Endometrium (tissue), 2 donors: Measurements from ENCODE around the gene RYR3.
"Not testable (repeated sequence)": the region's sequence is repeated elsewhere in the genome, so short reads cannot be mapped to it uniquely, and the experiment has no call there.

Source experiments
- FAIRE-seq: peaks from 2 replicates; lab custom pipeline; 2012; peaks lifted over from hg19 to GRCh38; lab: Jason Lieb, UNC
- donor health status: control.
- donor health status: control.

Gene RYR3

DNA sequence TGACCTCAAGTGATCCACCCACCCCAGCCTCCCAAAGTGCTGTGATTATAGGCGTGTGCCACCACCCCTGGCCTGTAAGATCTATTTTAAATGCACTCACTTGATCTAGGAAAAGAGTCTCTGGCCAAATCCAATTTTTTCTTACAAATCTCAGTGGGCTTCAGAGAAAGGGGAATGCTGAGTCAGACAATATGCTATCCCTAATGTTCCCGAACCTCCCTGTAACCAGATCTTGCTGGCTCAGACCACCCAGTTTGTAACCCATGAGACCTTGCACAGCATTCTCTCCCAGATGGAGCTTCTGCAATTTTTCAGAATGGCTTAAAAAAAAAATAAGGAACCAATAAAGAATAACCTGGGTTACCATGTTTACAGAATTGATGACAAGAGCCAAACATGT lies 205.8 kb downstream of the RYR3 start:
- no peak for FAIRE-seq

- FAIRE-seq, result no peak
Observed at GRCh38 chr15:33517944-33518343, 207.2 kb downstream of the RYR3 start.

DNA sequence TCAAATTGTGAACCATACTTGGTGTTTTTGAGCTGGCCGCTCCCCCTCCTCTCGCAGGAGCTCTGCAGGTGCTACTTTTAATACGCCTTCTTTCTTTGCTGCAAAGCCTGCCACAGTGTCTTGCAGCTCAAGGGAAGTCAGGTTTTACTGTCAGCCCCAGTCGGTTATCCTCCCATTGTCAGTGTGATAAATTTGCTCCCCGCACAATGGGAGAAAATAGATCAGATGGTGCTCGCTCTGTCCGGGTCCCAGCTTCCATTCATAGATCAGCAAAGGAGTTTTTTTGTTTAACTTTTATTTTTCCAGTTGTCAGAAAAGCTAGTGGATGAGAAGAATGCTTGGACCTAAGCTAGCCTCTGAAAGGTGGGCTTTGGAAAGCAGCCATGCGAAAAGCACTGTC lies 207.7 kb downstream of the RYR3 start:
- no peak for FAIRE-seq

DNA sequence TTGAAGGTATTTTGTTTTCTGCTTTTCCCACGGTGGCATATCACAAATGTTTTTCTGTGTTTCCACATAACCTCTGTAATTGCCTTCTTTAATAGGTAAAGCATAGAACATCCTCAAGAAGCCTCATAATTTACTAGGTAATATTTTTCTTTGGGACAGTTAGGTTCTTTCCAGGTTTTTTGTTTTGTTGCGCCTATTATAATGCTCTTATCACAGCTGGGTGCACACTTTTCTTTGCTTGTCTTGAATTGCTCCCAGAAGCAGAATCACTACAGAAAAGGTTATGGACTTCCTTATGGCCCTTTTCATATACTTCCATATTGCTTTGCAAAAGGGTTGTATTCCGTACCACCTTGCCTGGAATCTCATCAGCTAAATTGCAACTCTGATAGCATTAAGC lies 213.5 kb downstream of the RYR3 start:
- FAIRE-seq, result no peak

DNA sequence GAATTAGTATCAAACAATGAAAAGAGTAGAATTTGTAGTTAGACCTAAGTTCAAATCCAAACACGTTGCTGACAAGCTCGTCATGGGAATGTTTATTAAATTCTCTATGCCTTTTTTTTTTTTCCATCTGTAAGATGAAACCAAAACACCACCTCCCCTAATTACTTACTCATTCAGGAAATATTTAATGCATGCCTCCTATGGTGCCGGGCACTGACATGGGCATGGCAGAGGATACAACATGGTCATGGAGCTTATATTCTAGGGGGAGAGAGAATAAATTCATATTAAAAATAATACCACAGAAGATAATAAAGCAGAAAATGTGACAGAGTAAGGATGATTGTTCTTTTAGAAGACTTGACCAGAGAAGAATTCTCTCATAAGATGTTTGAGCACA lies 215.8 kb downstream of the RYR3 start:
- FAIRE-seq, result no peak

DNA sequence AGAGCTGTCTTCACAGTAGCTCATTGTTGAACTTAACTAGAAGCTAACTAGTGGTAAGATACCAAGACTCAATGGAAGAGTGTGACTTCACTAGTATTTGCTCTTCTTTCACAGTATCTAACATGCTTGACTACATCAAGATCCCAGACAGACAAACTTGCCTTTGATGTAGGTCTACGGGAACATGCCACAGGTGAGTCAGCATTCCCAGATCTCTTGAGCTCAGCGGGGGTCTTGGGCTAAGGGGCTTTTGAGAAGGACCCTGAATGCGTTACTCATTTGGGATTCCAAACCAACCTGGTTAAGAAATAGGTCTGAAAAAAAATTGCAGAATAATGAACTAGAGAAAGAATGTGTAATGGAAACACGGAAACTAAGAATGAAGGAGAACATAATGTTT lies 222.4 kb downstream of the RYR3 start:
- FAIRE-seq, result no peak

GRCh38 chr15:33534642-33535041 lies 223.9 kb downstream of the RYR3 start:
- no peak for FAIRE-seq

DNA sequence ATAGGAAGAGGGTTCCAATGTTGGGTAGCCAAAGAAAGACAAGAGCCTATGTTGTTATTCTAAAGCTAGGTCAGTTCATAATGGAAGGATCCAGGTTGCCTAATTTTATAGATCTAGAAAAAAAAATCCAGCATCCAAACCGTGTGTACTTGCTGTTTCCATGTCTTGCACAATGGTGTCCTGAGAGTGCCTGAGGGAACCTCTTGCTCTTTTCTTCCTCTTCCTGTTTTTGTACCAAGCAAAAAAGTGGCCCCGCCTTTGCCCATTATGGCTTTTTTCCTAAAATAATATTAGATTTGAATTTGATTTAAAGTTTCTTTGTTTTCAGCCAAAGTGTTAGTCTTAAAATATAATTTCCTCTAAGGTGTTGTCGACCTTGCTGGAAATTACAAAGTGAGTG lies 224.4 kb downstream of the RYR3 start:
- no peak for FAIRE-seq

- FAIRE-seq, result no peak
Observed at GRCh38 chr15:33539825-33540573, 229.2 kb downstream of the RYR3 start.

DNA sequence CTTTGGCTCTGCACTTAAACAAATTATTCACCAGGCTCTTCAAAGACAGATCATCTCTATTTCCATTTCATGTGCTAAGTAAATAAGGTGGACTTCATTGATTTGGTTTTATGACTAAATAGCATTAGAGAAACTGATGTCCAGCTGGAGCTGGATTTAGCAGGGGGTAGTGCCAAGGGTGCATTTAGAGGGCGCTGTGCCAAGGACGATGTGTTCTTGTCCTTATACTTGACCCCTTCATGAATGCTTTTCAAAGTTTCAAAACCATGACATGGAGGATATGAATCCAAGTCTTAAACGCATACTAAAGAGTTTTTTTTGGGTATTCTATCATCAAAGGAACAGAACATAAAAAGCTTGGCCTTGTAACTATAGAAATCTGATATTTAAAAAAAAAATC lies 233.2 kb downstream of the RYR3 start:
- FAIRE-seq, result no peak

- no peak for FAIRE-seq
Observed at GRCh38 chr15:33545866-33546265, 235.1 kb downstream of the RYR3 start.

DNA sequence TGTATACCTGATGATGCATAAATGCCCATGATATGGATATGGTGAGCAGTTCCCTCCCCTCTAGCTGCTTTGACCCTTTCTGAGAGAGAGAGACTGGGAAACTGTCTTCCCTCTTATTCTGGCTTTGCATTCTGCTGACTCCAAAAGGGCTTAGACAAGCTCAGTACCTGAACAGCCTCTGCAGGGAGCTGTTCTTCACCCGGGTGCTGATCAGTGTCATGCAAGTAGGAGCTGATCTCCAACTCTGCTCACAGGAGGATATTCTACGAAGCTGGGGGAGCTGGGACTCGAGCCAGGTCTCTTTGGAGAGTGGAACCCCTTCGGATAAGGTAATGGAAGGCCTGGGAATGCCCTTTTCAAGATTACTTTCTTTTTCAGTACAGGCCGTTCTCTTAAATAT lies 237.1 kb downstream of the RYR3 start:
- no peak for FAIRE-seq

DNA sequence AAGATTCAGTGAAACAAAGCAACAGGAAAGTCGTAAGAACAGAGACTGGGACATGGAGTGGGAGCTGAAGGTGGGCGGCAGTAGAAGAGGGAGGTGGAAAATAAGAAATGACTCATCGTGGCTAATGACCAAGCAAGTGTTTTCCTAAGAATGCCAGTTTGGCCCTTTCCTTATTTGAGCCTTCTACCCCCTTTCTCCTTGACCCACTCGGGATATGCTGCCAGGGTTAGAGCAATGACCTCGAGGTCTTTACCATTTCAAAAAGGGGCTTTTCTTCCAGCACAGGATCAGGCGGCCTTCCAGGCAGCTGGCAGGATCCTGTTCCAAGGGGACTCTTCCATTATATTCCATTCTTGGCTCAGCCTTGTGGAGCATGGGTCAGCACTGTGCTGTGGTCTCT lies 241.1 kb downstream of the RYR3 start:
- no peak for FAIRE-seq

DNA sequence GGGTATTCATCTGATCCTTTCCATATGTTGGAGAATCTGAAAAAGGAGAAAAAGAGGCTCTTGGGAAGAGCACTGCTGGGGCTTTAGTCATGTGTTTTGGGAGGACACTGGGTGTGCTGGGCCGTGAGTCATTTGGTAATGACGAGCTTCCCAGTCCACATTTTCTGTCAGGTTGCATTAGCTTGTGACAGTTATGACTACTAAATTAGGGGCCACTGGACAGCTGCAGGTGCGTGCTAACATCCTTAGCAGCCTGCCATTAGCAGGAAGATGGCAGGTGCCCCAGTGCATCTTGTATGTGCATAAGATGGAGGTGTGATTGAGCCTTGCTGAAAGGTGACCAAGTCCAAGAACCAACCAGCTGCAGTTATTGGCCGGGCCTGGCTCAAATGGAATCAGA lies 242.4 kb downstream of the RYR3 start:
- FAIRE-seq, result no peak

GRCh38 chr15:33559207-33559890 lies 248.6 kb downstream of the RYR3 start:
- FAIRE-seq, result no peak

GRCh38 chr15:33561407-33561806 lies 250.6 kb downstream of the RYR3 start:
- no peak for FAIRE-seq

DNA sequence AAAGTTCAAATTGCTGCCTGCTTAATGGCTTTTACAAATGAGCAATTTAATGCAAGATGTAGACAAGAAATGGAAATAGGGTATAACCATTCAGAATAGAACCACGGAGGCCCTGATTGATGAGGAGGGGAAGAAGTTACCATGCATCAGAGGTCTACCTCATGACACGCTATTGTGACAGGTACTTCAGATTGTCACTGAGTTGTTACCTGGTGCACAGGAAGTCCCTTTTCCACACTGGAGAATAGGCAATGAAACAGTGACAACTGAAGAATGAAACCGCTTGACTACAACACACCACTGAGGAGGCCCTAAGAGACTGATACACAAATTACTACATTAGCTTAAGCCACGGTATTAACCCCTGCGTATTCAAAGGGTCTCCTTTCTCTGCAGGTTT lies 251.2 kb downstream of the RYR3 start:
- no peak for FAIRE-seq

- FAIRE-seq, result no peak
Observed at GRCh38 chr15:33565094-33565493, 254.3 kb downstream of the RYR3 start.

GRCh38 chr15:33567652-33568051 lies 256.9 kb downstream of the RYR3 start:
- no peak for FAIRE-seq

DNA sequence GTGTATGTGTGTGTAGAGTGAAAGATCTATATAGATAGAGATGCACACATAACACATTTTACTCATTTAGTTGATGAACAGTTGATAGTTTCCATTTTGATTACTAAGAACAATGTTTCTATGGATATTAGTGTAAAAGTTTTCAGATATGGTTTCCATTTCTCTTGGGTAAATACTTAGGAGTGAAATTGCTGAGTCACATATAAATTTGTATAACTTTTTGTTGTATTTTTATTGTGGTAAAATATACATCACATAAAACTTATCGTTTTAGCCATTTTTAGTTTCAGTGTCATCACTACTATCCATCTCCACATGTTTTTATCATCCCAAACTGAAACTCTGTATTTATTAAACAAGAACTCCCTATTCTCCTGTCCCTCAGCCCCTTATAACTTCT lies 258.3 kb downstream of the RYR3 start:
- FAIRE-seq, result no peak

GRCh38 chr15:33577911-33578310 lies 267.1 kb downstream of the RYR3 start:
- FAIRE-seq, result not testable (repeated sequence)

DNA sequence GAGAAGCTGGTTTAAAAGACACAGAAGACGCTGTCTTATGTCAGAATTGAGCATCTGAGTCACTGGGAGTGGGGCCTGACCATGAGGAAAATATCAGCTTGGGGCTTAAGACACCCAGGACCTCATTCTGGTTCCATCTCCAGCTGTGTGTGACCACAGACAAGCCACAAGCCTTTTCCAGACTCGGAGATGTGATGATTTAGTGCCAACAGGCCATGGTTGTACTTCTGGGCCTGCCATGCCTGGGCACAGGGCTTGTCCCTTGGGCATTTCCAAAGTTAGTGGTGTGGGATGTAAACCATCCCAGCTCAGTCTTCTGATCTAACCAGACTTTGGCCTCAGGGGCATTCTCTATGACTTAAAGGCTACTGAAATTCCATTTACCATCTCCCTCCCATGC lies 269.8 kb downstream of the RYR3 start:
- FAIRE-seq, result no peak

- FAIRE-seq, result no peak
Observed at GRCh38 chr15:33581032-33581431, 270.3 kb downstream of the RYR3 start.

DNA sequence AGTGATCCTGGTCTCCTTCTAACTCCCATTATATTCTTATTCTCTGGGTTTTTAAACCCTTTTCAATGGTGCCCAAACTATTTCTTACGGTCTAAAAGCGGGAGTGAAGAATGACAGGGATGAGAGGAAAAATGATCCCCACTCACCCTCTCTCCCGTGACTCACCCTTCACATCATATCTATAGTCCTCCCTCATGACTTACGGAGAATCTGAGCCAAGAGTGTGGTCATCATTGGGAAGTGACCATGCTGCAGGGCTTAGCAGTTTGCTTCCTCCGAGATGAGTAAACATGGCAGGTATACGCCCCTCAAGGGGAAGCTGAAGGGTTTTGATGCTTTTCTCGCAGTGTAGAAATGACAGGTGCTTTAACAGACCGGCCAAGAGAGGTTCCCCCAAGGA lies 274.0 kb downstream of the RYR3 start:
- FAIRE-seq, result no peak
